Neural crest cell (in vitro differentiated cells): Measurements from ENCODE around the gene ESRP2. TPM values are rescaled to one million over a fixed set of nuclear protein-coding genes. Genes with fewer than 3 reads are reported as not detected.
A peak's percentile ranks its signal among the peaks of the same experiment; 100 is the strongest.

ENCODE experiments used
- DNase-seq: peaks from one replicate; pipeline ENCODE4 v3.0.0; 2021; ENCODE audit warnings: low read depth, mixed read lengths, low spot score
- H3K27ac Mint-ChIP-seq: one replicate; pipeline ENCODE4 v1.8.0; 2021; ENCODE audit warnings: mild to moderate bottlenecking, mixed read lengths; ENCODE audit not compliant: unreplicated experiment
- H3K27me3 Mint-ChIP-seq: 2 replicates; pipeline ENCODE4 v1.8.0; 2021; ENCODE audit warnings: low read depth, mild to moderate bottlenecking, mixed read lengths
- H3K36me3 Mint-ChIP-seq: 2 replicates; pipeline ENCODE4 v1.8.0; 2021; ENCODE audit warnings: low read depth, mild to moderate bottlenecking, mixed read lengths
- H3K4me1 Mint-ChIP-seq: 2 replicates; pipeline ENCODE4 v1.8.0; 2021; ENCODE audit warnings: mixed read lengths
- H3K4me3 Mint-ChIP-seq: one replicate; pipeline ENCODE4 v1.8.0; 2021; ENCODE audit warnings: mild to moderate bottlenecking, mixed read lengths
- H3K9me3 Mint-ChIP-seq: 2 replicates; pipeline ENCODE4 v1.8.0; 2021; ENCODE audit warnings: mixed read lengths
- total RNA-seq: library from RNA; stranded (reverse); gene quantifications from 2 replicates; pipeline ENCODE4 v1.2.1, GENCODE V29; 2021
- TF ChIP-seq, protein P1 (sequence below): fragments of 200-600 bp; sonication (generic); conservative IDR thresholded peaks from 2 replicates; pipeline ENCODE4 v1.5.0; 2021; ENCODE audit warnings: antibody characterized with exemption, mild to moderate bottlenecking

ESRP2 gene
- total RNA-seq, 1 donor from 2014 or later, result 0.23 TPM

DNA sequence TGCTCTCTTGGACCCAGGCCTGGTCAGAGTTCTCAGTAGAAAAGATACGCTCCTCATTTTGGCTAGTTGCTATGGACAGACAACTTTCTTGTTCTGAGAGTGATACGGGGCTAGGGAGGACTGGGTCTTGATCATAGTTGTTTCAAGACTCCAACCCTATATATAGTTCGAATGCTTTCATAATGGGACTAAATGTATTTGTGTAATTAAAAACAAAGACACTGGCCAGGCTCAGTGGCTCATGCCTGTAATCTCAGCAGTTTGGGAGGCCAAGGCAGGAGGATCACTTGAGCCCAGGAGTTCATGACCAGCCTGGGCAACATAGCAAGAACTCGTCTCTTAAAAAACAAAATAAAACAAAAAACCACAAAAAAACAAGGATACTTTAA is 46.1 kb upstream of the ESRP2 start:
- Mint-ChIP-seq H3K4me3 (no peak overlapping the region), H3K36me3 (peaks cover 5% of the 10 kb centered on the region), H3K27me3 (no peaks in the 10 kb centered on the region), H3K9me3 (no peaks in the 10 kb centered on the region), H3K4me1 (no peaks in the 10 kb centered on the region), H3K27ac (no peak overlapping the region)
- DNase-seq, result no peak
- TF ChIP-seq, protein P1, sequence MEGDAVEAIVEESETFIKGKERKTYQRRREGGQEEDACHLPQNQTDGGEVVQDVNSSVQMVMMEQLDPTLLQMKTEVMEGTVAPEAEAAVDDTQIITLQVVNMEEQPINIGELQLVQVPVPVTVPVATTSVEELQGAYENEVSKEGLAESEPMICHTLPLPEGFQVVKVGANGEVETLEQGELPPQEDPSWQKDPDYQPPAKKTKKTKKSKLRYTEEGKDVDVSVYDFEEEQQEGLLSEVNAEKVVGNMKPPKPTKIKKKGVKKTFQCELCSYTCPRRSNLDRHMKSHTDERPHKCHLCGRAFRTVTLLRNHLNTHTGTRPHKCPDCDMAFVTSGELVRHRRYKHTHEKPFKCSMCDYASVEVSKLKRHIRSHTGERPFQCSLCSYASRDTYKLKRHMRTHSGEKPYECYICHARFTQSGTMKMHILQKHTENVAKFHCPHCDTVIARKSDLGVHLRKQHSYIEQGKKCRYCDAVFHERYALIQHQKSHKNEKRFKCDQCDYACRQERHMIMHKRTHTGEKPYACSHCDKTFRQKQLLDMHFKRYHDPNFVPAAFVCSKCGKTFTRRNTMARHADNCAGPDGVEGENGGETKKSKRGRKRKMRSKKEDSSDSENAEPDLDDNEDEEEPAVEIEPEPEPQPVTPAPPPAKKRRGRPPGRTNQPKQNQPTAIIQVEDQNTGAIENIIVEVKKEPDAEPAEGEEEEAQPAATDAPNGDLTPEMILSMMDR, result no peak

DNA sequence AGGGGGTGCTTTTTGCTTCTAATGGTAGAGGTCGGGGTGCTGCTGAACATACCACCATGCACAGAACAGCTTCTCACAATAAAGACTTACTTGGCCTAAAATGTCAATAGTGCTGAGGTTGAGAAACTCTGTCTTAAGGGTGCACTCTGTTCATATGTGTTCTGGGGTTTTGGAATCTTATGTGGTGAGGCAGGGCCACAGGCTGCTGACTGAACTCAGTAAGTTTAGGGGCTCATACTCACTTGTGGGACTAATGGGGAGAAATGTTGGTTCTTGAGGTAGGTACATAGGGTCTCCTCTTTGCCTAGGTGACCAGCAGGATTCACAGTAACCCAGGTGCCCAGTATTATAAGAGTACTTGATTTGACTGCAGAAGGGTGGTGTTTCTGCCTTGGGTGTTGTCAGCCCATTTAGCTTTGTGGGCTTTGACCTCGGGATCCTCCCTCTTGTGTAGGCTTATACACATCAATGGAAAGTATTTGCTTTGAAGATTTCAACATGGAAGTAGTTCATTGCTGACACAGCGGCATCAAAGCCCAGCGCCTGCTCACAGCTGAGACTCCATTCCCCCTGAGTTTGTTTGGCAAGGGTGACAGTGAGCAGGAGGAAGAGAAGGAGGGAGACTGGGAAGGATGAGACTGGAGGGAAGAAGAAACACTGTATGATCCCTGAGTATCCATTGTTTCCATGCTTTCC is 45.6 kb upstream of the ESRP2 start:
- Mint-ChIP-seq H3K36me3 (peaks cover 3% of the 10 kb centered on the region), H3K27ac (peak overlapping the region; percentile 31), H3K4me1 (no peaks in the 10 kb centered on the region), H3K4me3 (no peak overlapping the region), H3K27me3 (no peaks in the 10 kb centered on the region), H3K9me3 (no peaks in the 10 kb centered on the region)
- no peak for DNase-seq
- TF ChIP-seq, protein P1, result no peak

DNA sequence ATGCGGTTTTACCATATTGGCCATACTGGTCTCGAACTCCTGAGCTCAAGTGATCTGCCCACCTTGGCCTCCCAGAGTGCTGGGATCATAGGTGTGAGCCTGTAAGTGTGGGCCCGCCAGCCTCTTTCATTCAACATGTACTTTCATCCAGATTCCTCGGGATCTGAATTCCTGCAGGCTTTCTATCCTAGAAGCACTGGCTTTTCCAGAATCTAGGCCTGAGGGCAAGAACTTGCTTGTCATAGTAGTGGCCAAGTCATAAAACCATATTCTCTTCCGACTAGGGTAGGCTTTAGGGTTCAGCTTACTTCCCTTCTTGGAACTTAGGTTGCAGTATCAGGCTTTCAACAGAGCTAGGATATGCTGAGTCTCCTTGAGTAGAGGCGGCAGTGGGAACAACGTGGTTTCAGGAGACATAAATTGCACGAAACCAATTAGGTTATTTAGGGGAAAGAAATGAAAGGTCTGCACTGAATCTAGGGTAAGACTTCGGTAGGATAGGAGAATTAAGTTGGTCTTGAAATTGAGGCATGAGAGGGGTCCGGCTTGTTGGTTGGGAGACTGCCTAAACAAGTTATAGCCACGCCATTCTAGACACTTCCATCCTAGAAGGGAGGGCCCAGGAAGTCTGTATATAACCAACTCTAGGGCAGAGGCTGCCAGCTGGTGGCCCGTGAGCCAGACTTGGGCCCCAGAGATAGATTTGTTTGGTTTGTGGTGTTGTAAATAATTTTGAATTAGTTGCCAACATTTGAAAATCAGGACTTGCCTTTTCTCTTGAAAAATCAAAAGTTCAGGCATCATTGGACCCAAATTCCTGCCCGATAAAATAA is 44.0 kb upstream of the ESRP2 start:
- no peak overlapping the region for H3K27ac Mint-ChIP-seq
- no peaks in the 10 kb centered on the region for H3K9me3 Mint-ChIP-seq
- H3K4me3 Mint-ChIP-seq, result no peak overlapping the region
- DNase-seq, result no peak
- no peaks in the 10 kb centered on the region for H3K27me3 Mint-ChIP-seq
- peaks cover 5% of the 10 kb centered on the region for H3K4me1 Mint-ChIP-seq
- TF ChIP-seq, protein P1, result no peak
- H3K36me3 Mint-ChIP-seq, result no peaks in the 10 kb centered on the region

DNA sequence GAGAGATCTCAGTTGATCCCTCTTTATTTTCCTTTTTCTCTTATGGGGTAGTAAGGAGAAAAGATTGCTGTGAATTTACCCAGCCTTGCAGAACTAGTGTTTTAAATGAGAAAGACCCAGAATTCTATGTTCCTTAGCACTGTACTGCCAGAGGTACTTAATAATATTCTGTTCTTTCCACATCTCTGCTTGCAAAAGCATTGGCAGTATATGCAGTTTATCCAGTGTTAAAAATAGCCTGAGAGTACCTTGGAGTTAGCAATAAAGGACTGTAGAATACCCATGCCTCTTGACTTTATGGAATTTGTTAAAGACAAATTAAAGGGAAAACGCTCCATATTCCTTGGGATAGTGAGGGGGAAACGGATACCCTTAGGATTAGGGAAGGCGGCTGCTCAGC is 40.3 kb upstream of the ESRP2 start:
- TF ChIP-seq, protein P1, result no peak
- Mint-ChIP-seq H3K4me3 (no peak overlapping the region), H3K36me3 (no peaks in the 10 kb centered on the region), H3K27me3 (no peaks in the 10 kb centered on the region), H3K4me1 (peaks cover 5% of the 10 kb centered on the region), H3K27ac (no peak overlapping the region), H3K9me3 (no peaks in the 10 kb centered on the region)
- DNase-seq, result no peak

DNA sequence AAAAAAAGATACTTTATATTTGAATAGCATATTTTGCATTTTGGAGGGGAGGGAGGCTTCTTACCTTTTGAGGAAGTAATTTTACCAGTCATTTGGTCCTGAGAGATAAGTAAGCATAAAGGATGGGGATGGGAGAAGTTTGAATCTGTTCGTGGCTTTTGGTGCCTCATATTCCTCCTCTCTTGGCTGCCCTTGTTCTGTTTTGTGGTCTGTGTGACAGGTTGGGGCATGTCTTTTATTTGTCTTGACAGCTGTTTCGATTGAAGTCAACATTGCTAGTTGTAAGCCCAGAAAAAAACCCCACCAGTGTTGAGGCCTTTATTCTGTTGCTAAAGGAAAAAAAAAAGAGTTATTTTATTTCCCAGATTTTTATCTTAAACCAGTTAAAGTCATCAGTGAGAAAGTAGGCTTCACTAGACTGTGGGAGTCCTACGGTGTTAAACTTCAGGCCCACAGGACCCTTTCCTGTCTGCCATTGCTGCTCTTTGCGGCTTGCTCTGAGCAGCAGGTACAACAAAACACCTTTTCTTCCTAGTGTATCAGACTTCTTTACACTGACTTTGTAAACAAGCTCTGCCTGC is 39.8 kb upstream of the ESRP2 start:
- DNase-seq, result no peak
- H3K4me1 Mint-ChIP-seq, result peaks cover 5% of the 10 kb centered on the region
- H3K36me3 Mint-ChIP-seq, result no peaks in the 10 kb centered on the region
- no peak overlapping the region for H3K4me3 Mint-ChIP-seq
- no peaks in the 10 kb centered on the region for H3K9me3 Mint-ChIP-seq
- no peak overlapping the region for H3K27ac Mint-ChIP-seq
- TF ChIP-seq, protein P1, result no peak
- no peaks in the 10 kb centered on the region for H3K27me3 Mint-ChIP-seq
